GM18858 (cell line): ENCODE results near the gene RASGRP1.

Experiments
- ATAC-seq: cut with Tn5 transposase; IDR thresholded peaks from one replicate; pipeline ENCODE4 v1.9.1; 2021; ENCODE audit not compliant: unreplicated experiment

The RASGRP1 gene

GRCh38 chr15:38508647-38509046 lies 56.0 kb downstream of the RASGRP1 start:
- ATAC-seq, result peak; percentile 72

- no peak for ATAC-seq
Observed at GRCh38 chr15:38507570-38507969, 57.0 kb downstream of the RASGRP1 start.

GRCh38 chr15:38506997-38507396 lies 57.6 kb downstream of the RASGRP1 start:
- ATAC-seq, result no peak

- ATAC-seq, result no peak
Observed at GRCh38 chr15:38504680-38505467, 59.7 kb downstream of the RASGRP1 start.

GRCh38 chr15:38503496-38503895 lies 61.1 kb downstream of the RASGRP1 start:
- no peak for ATAC-seq

- no peak for ATAC-seq
Observed at GRCh38 chr15:38499651-38500050, 65.0 kb downstream of the RASGRP1 start.

- no peak for ATAC-seq
Observed at GRCh38 chr15:38496151-38496550, 68.5 kb downstream of the RASGRP1 start.

- no peak for ATAC-seq
Observed at GRCh38 chr15:38490242-38490922, 74.2 kb downstream of the RASGRP1 start.

GRCh38 chr15:38487378-38487777 lies 77.2 kb downstream of the RASGRP1 start:
- ATAC-seq, result no peak

GRCh38 chr15:38486936-38487335 lies 77.7 kb downstream of the RASGRP1 start:
- no peak for ATAC-seq

GRCh38 chr15:38482572-38482971 lies 82.0 kb downstream of the RASGRP1 start:
- ATAC-seq, result no peak

- no peak for ATAC-seq
Observed at GRCh38 chr15:38481761-38482160, 82.9 kb downstream of the RASGRP1 start.

GRCh38 chr15:38481113-38481512 lies 83.5 kb downstream of the RASGRP1 start:
- ATAC-seq, result no peak

- ATAC-seq, result no peak
Observed at GRCh38 chr15:38479756-38480155, 84.9 kb downstream of the RASGRP1 start.

- no peak for ATAC-seq
Observed at GRCh38 chr15:38479266-38479665, 85.3 kb downstream of the RASGRP1 start.

GRCh38 chr15:38477637-38478036 lies 87.0 kb downstream of the RASGRP1 start:
- no peak for ATAC-seq

- no peak for ATAC-seq
Observed at GRCh38 chr15:38476120-38476519, 88.5 kb downstream of the RASGRP1 start.

GRCh38 chr15:38475361-38475760 lies 89.3 kb downstream of the RASGRP1 start:
- no peak for ATAC-seq

- ATAC-seq, result peak; percentile 90
Observed at GRCh38 chr15:38474155-38474757, 90.4 kb downstream of the RASGRP1 start.

- ATAC-seq, result no peak
Observed at GRCh38 chr15:38471974-38472373, 92.6 kb downstream of the RASGRP1 start.

- ATAC-seq, result no peak
Observed at GRCh38 chr15:38470816-38471215, 93.8 kb downstream of the RASGRP1 start.

GRCh38 chr15:38464675-38465074 lies 99.9 kb downstream of the RASGRP1 start:
- no peak for ATAC-seq
